IMR-90 (cell line): ENCODE measurements around the gene TCF4. TPM values are rescaled to one million over a fixed set of nuclear protein-coding genes. Genes with fewer than 3 reads are reported as not detected.
A peak's percentile ranks its signal among the peaks of the same experiment; 100 is the strongest.

Experiments used
- ATAC-seq: fragments of 200-7000 bp; cut with Tn5 transposase; 2 replicates; pipeline ENCODE4 v1.9.1; 2020; ENCODE audit warnings: low read depth, mild to moderate bottlenecking, moderate library complexity
- BruUV-seq: library from RNA; stranded (reverse); fragments of 400-500 nt; replicated peaks from 2 replicates; lab custom pipeline; 2021; lab: Mats Ljungman, UMichigan
- CTCF ChIA-PET: fragments of 300-600 bp; formaldehyde crosslinking; extraction: SDS; loops from one replicate; lab custom pipeline; 2021; ENCODE audit warnings: antibody characterized with exemption; lab: Yijun Ruan, JAX
- POLR2A ChIA-PET: fragments of 300-600 bp; sonication (Branson Sonifier 250); formaldehyde crosslinking; loops from one replicate; lab custom pipeline; 2022; ENCODE audit warnings: antibody characterized with exemption; ENCODE audit not compliant: unreplicated experiment; lab: Charles Lee
- DNase-seq: peaks from one replicate; pipeline ENCODE4 v3.0.0; 2013
- H2AFZ ChIP-seq: replicated peaks from 2 replicates; pipeline ENCODE3; 2013; ENCODE audit warnings: low read length, mild to moderate bottlenecking; ENCODE audit not compliant: poor library complexity
- H2AK5ac ChIP-seq: 2 replicates; pipeline ENCODE4 v1.6.1; 2013; ENCODE audit warnings: low read depth, low read length, inconsistent platforms
- H2AK9ac ChIP-seq: replicated peaks from 2 replicates; pipeline ENCODE3; 2013; ENCODE audit warnings: mild to moderate bottlenecking, low read depth, low read length, moderate library complexity; ENCODE audit not compliant: poor library complexity
- H2BK120ac ChIP-seq: 2 replicates; pipeline ENCODE4 v1.6.1; 2013; ENCODE audit warnings: low read depth, low read length, inconsistent platforms
- H2BK15ac ChIP-seq: 3 replicates; pipeline ENCODE4 v1.6.1; 2013; ENCODE audit warnings: low read depth, low read length, inconsistent platforms
- H2BK20ac ChIP-seq: 2 replicates; pipeline ENCODE4 v1.6.1; 2013; ENCODE audit warnings: low read depth, mild to moderate bottlenecking, inconsistent platforms, low read length, moderate library complexity
- H2BK5ac ChIP-seq: 2 replicates; pipeline ENCODE4 v1.6.1; 2013; ENCODE audit warnings: mild to moderate bottlenecking, low read depth, low read length, inconsistent platforms; ENCODE audit not compliant: poor library complexity, severe bottlenecking
- H3K14ac ChIP-seq: replicated peaks from 2 replicates; pipeline ENCODE4 v1.6.1; 2013; ENCODE audit warnings: low read depth, low read length, inconsistent platforms
- H3K18ac ChIP-seq: 2 replicates; pipeline ENCODE4 v1.6.1; 2013; ENCODE audit warnings: low read depth, low read length, control low read depth
- H3K23ac ChIP-seq: 2 replicates; pipeline ENCODE4 v1.6.1; 2013; ENCODE audit warnings: low read depth, low read length, inconsistent platforms
- H3K27ac ChIP-seq: 2 replicates; pipeline ENCODE4 v1.5.1; 2013; ENCODE audit warnings: mild to moderate bottlenecking, control low read depth, low read length; ENCODE audit not compliant: insufficient read depth
- H3K27me3 ChIP-seq: 2 replicates; pipeline ENCODE4 v1.6.1; 2013; ENCODE audit warnings: low read length; ENCODE audit not compliant: control insufficient read depth, insufficient read depth
- H3K36me3 ChIP-seq: 2 replicates; pipeline ENCODE4 v1.6.1; 2013; ENCODE audit warnings: low read length, mixed read lengths; ENCODE audit not compliant: control insufficient read depth, insufficient read depth
- H3K4ac ChIP-seq: 2 replicates; pipeline ENCODE4 v1.6.1; 2013; ENCODE audit warnings: low read depth, low read length, inconsistent platforms
- H3K4me1 ChIP-seq: 2 replicates; pipeline ENCODE4 v1.6.1; 2013; ENCODE audit warnings: low read length, mixed read lengths; ENCODE audit not compliant: control insufficient read depth, insufficient read depth
- H3K4me2 ChIP-seq: 2 replicates; pipeline ENCODE4 v1.6.1; 2013; ENCODE audit warnings: low read depth, mild to moderate bottlenecking, control low read depth, low read length, moderate library complexity
- H3K4me3 ChIP-seq: 2 replicates; pipeline ENCODE4 v1.5.1; 2013; ENCODE audit warnings: low read depth, mild to moderate bottlenecking, control low read depth, low read length, moderate library complexity; ENCODE audit not compliant: insufficient read depth
- H3K56ac ChIP-seq: 2 replicates; pipeline ENCODE4 v1.6.1; 2013; ENCODE audit warnings: low read length, inconsistent platforms; ENCODE audit not compliant: insufficient read depth; ENCODE audit errors: extremely low read depth
- H3K79me1 ChIP-seq, 2 experiments: 2 replicates each; pipeline ENCODE4 v1.6.1; 2013; ENCODE audit warnings: low read length in 2 of 2, inconsistent platforms in 1 of 2, low read depth in 1 of 2
- H3K9ac ChIP-seq: 2 replicates; pipeline ENCODE4 v1.6.1; 2013; ENCODE audit warnings: low read depth, low read length, control low read depth
- H3K9me1 ChIP-seq: 2 replicates; pipeline ENCODE4 v1.6.1; 2013; ENCODE audit warnings: low read length, inconsistent platforms; ENCODE audit not compliant: insufficient read depth
- H3K9me3 ChIP-seq: 2 replicates; pipeline ENCODE4 v1.6.1; 2013; ENCODE audit warnings: low read length; ENCODE audit not compliant: control insufficient read depth, insufficient read depth
- H4K20me1 ChIP-seq: 2 replicates; pipeline ENCODE4 v1.6.1; 2013; ENCODE audit warnings: low read length, inconsistent platforms; ENCODE audit not compliant: insufficient read depth
- H4K5ac ChIP-seq: 2 replicates; pipeline ENCODE4 v1.6.1; 2013; ENCODE audit warnings: mild to moderate bottlenecking, low read depth, low read length, control low read depth
- H4K8ac ChIP-seq, 2 experiments: 2 replicates each; pipeline ENCODE4 v1.6.1; 2013; ENCODE audit warnings: low read depth in 2 of 2, low read length in 2 of 2, control low read depth in 1 of 2, inconsistent platforms in 1 of 2
- H4K91ac ChIP-seq: 2 replicates; pipeline ENCODE4 v1.6.1; 2013; ENCODE audit warnings: low read depth, low read length, inconsistent platforms; ENCODE audit not compliant: insufficient read depth
- BHLHE40 ChIP-seq: fragments of 150-350 bp; IDR thresholded peaks from 2 replicates; pipeline ENCODE4 v1.6.1; 2016; ENCODE audit warnings: mild to moderate bottlenecking, low read depth, low read length
- CEBPB ChIP-seq: IDR thresholded peaks from 2 replicates; pipeline ENCODE4 v1.6.1; 2012; ENCODE audit warnings: low read depth, low read length, improper control_type of control experiment
- CHD1 ChIP-seq: IDR thresholded peaks from 2 replicates; pipeline ENCODE4 v1.6.1; 2012; ENCODE audit warnings: low read depth, low read length, improper control_type of control experiment
- FOS ChIP-seq: fragments of 150-350 bp; IDR thresholded peaks from 2 replicates; pipeline ENCODE4 v1.6.1; 2016; ENCODE audit warnings: low read depth, low read length
- MAFK ChIP-seq: IDR thresholded peaks from 2 replicates; pipeline ENCODE4 v1.6.1; 2012; ENCODE audit warnings: low read depth, low read length, improper control_type of control experiment
- MXI1 ChIP-seq: IDR thresholded peaks from 2 replicates; pipeline ENCODE4 v1.6.1; 2012; ENCODE audit warnings: low read depth, mild to moderate bottlenecking, low read length, moderate library complexity, borderline replicate concordance
- NFE2L2 ChIP-seq: fragments of 150-350 bp; IDR thresholded peaks from 2 replicates; pipeline ENCODE4 v1.6.1; 2016; ENCODE audit warnings: low read depth, mild to moderate bottlenecking, low read length
- POLR2A ChIP-seq: IDR thresholded peaks from 2 replicates; pipeline ENCODE4 v1.6.1; 2012; ENCODE audit warnings: mild to moderate bottlenecking, low read depth, low read length
- RAD21 ChIP-seq: IDR thresholded peaks from 2 replicates; pipeline ENCODE4 v1.6.1; 2012; ENCODE audit warnings: low read length, improper control_type of control experiment
- RCOR1 ChIP-seq: IDR thresholded peaks from 2 replicates; pipeline ENCODE4 v1.6.1; 2012; ENCODE audit warnings: mild to moderate bottlenecking, low read length, improper control_type of control experiment; ENCODE audit not compliant: insufficient replicate concordance
- RFX5 ChIP-seq: IDR thresholded peaks from 2 replicates; pipeline ENCODE4 v1.8.0; 2012; ENCODE audit warnings: low read depth, mild to moderate bottlenecking, low read length, moderate library complexity
- SMC3 ChIP-seq: fragments of 150-350 bp; IDR thresholded peaks from 2 replicates; pipeline ENCODE4 v1.6.1; 2016; ENCODE audit warnings: low read depth, mild to moderate bottlenecking, antibody characterized with exemption, low read length, moderate library complexity
- WGBS, 2 experiments: methylation state at CpG; one replicate each; pipeline versions ENCODE4 v1.1.5 to v1.1.7; 2013; ENCODE audit warnings: missing lambda C conversion rate in 2 of 2; ENCODE audit not compliant: insufficient read length in 1 of 2; ENCODE audit errors: extremely low coverage in 2 of 2; 5-methylcytosine and 5-hydroxymethylcytosine counted together
- dilution Hi-C: fragments of 300-500 bp; cut with HindIII; formaldehyde crosslinking; loops from one replicate; pipeline ENCODE4 v1.14.3; 2018; ENCODE audit warnings: low sequenced_read_pairs; ENCODE audit not compliant: unreplicated experiment
- in situ Hi-C: fragments of 300-500 bp; cut with MboI; formaldehyde crosslinking; loops from 3 replicates; pipeline ENCODE4 v1.14.3; 2019; ENCODE audit warnings: low sequenced_read_pairs, inconsistent platforms, mixed read lengths
- intact Hi-C: fragments of 100-400 bp; cut with micrococcal nuclease; formaldehyde crosslinking; loops from 2 replicates; pipeline ENCODE4 v1.10.0; 2022
- polyA plus RNA-seq, 3 experiments: library from polyadenylated mRNA; depleted of rRNA; stranded (reverse); fragments of >200 nt; gene quantifications; 2 replicates each; pipeline ENCODE4 v1.2.3, GENCODE V29; 2012; ENCODE audit warnings: low replicate concordance in 1 of 3
- total RNA-seq: library from RNA; depleted of rRNA; stranded (reverse); fragments of >200 nt; gene quantifications from 2 replicates; pipeline ENCODE4 v1.2.3, GENCODE V29; 2012
- TF ChIP-seq, protein P1 (sequence below): conservative IDR thresholded peaks from 2 replicates; pipeline ENCODE4 v1.5.1; 2012; ENCODE audit warnings: mild to moderate bottlenecking, low read depth, low read length, improper control_type of control experiment
- TF ChIP-seq, protein P2 (sequence below): fragments of 150-350 bp; IDR thresholded peaks from 2 replicates; pipeline ENCODE4 v1.6.1; 2017; ENCODE audit warnings: mild to moderate bottlenecking, antibody characterized with exemption, low read length, low read depth

TCF4 gene
- total and polyA plus RNA-seq, 2 of the 4 experiments (the other 2 are of a cell fraction), result 30.0 to 87.1 TPM

DNA sequence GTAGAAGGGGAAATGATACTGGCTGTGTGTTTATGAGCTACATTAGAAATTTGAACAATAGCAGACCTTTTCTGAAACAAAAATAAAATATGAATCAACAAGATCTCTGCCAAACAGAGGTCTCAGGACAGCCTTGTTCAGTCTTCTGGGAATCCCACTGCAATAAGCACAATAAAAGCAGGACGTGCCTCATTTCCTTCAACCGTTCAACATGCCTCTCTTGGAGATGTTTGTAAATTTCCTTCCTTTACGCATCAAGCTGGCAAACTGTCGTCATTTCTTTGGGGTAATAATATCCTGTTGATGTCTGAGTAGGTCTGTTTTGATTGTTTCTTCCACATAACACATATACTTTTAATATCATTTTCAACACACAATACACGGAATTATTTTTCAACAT, 77.2 kb downstream of the TCF4 start (continued):
- TF ChIP-seq BHLHE40, result no peak

DNA sequence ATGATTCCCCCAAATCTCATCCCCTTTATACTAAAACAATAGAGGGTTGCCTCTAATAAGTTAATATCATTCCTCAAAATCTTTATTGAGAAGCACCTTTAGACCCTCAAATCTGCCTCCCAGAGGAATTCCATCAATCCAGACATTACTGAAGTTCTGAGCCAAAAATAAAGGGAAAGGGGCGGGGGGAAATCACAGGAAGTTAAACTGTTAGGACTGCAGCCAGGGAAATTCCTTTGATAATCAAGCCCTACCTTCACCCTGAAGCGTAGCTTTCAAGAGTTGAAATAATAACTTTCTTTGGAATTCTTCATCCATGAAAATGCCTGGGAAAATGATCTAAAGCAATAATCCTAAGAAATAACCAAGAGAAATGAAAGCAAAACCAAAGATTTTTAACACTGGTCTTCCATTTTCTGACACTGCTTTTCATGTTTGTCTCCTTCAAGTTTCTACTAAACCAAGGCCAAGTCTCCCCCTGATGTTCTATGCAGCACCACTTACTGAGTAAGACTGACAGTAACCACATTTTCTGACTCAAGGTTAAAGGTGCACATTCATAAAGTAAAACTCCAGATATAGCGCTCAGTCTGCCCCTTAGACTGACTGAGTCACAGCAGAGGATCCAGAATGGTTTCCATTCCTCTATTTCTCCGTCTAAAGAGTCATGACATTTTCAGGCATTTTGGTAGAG, 78.2 kb downstream of the TCF4 start:
- ATAC-seq, result peak; percentile 79
- H2AFZ ChIP-seq, result no peak overlapping the region
- POLR2A ChIA-PET, result interaction anchor here (0.5 kb wide), 1 partner anchor 11 kb away, joined by 3 read pairs; no protein-coding TSS in a partner anchor
- TF ChIP-seq BHLHE40 (peak; percentile 10; the same call in 1 of the 2 replicates), CEBPB (no peak), SMC3 (peak; percentile 15; the same call in 1 of the 2 replicates), CHD1 (no peak), MXI1 (no peak), RFX5 (no peak), NFE2L2 (no peak), POLR2A (peak; percentile 56; the same call in 1 of the 2 replicates), RAD21 (peak; percentile 9), FOS (peak; percentile 51; the same call in 1 of the 2 replicates), MAFK (no peak), RCOR1 (no peak)
- TF ChIP-seq, protein P1, sequence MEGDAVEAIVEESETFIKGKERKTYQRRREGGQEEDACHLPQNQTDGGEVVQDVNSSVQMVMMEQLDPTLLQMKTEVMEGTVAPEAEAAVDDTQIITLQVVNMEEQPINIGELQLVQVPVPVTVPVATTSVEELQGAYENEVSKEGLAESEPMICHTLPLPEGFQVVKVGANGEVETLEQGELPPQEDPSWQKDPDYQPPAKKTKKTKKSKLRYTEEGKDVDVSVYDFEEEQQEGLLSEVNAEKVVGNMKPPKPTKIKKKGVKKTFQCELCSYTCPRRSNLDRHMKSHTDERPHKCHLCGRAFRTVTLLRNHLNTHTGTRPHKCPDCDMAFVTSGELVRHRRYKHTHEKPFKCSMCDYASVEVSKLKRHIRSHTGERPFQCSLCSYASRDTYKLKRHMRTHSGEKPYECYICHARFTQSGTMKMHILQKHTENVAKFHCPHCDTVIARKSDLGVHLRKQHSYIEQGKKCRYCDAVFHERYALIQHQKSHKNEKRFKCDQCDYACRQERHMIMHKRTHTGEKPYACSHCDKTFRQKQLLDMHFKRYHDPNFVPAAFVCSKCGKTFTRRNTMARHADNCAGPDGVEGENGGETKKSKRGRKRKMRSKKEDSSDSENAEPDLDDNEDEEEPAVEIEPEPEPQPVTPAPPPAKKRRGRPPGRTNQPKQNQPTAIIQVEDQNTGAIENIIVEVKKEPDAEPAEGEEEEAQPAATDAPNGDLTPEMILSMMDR, result no peak
- TF ChIP-seq, protein P2, sequence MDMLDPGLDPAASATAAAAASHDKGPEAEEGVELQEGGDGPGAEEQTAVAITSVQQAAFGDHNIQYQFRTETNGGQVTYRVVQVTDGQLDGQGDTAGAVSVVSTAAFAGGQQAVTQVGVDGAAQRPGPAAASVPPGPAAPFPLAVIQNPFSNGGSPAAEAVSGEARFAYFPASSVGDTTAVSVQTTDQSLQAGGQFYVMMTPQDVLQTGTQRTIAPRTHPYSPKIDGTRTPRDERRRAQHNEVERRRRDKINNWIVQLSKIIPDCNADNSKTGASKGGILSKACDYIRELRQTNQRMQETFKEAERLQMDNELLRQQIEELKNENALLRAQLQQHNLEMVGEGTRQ, result no peak

More for the DNA sequence above, 78.2 kb downstream of the TCF4 start:
- CTCF ChIA-PET, result interaction anchor here (0.6 to 1.0 kb wide), 2 partner anchors 94 to 325 kb away, joined by 3 read pairs; no protein-coding TSS in a partner anchor
- Histone ChIP-seq H2BK120ac (peak overlapping the region; percentile 96), H3K27ac (peak overlapping the region; percentile 46), H3K18ac (peak overlapping the region; percentile 73), H3K4ac (peak overlapping the region; percentile 87; the same call in 1 of the 2 replicates), H3K4me2 (peak overlapping the region; percentile 80), H3K9me3 (no peaks in the 10 kb centered on the region), H3K27me3 (no peaks in the 10 kb centered on the region), H2AK5ac (no peak overlapping the region; the same call in 1 of the 2 replicates), H4K20me1 (no peaks in the 10 kb centered on the region), H2BK5ac (peak overlapping the region; percentile 97), H3K9me1 (peaks cover 4% of the 10 kb centered on the region), H3K79me1 (peaks cover 20 to 48% of the 10 kb centered on the region in 2 experiments), H2BK15ac (peak overlapping the region; percentile 83; the same call in 1 of the 3 replicates), H2BK20ac (peak overlapping the region; percentile 92; the same call in 1 of the 2 replicates), H3K9ac (peak overlapping the region; percentile 56; the same call in 1 of the 2 replicates), H4K8ac (peak overlapping the region; percentile 79 to 95), H4K91ac (peak overlapping the region; percentile 89), H3K14ac (peak overlapping the region; percentile 94), H4K5ac (peak overlapping the region; percentile 96), H3K56ac (peak overlapping the region; percentile 67), H3K36me3 (no peaks in the 10 kb centered on the region), H2AK9ac (no peak overlapping the region), H3K23ac (peak overlapping the region; percentile 94), H3K4me1 (peaks cover 10% of the 10 kb centered on the region; the same call in 1 of the 2 replicates), H3K4me3 (peak overlapping the region; percentile 34; the same call in 1 of the 2 replicates)
- peak; percentile 95 for DNase-seq
- dilution Hi-C loops, result no loop called here
- WGBS, 2 experiments, result no CpG with 5 or more reads among the region's 4 CpGs
- in situ Hi-C loops, result no loop called here
- BruUV-seq, result no TSS peak
- intact Hi-C loops, result no loop called here
